Medulla oblongata (tissue), 1 donor: ENCODE measurements around the gene OSBP2.
A peak's percentile ranks its signal among the peaks of the same experiment; 100 is the strongest.
"Not testable (repeated sequence)": the region's sequence is repeated elsewhere in the genome, so short reads cannot be mapped to it uniquely, and the experiment has no call there.

Experiments used
- DNase-seq: peaks from one replicate; pipeline ENCODE4 v3.0.0-alpha.2; 2015; ENCODE audit errors: extremely low spot score

Gene OSBP2

GRCh38 chr22:30694640-30695350 is at the start of gene OSBP2:
TSS of gene OSBP2 (plus strand) at chr22:30694874. CDS start at chr22:30694910, 36 bp downstream.
- DNase-seq, result peak; percentile 39

GRCh38 chr22:30646518-30647160 is 48.0 kb upstream of the OSBP2 start:
- DNase-seq, result no peak

- no peak for DNase-seq
Measured at GRCh38 chr22:30647536-30647935, 47.1 kb upstream of the OSBP2 start.

- no peak for DNase-seq
Measured at GRCh38 chr22:30648825-30649224, 45.8 kb upstream of the OSBP2 start.

GRCh38 chr22:30649430-30650007 is 45.2 kb upstream of the OSBP2 start:
- DNase-seq, result no peak

- peak; percentile 80 for DNase-seq
Measured at GRCh38 chr22:30650508-30651116, 44.1 kb upstream of the OSBP2 start.

GRCh38 chr22:30652852-30653251 is 41.8 kb upstream of the OSBP2 start:
- DNase-seq, result no peak

GRCh38 chr22:30654361-30654760 is 40.3 kb upstream of the OSBP2 start:
- DNase-seq, result no peak

- no peak for DNase-seq
Measured at GRCh38 chr22:30655532-30655931, 39.1 kb upstream of the OSBP2 start.

- DNase-seq, result no peak
Measured at GRCh38 chr22:30662040-30662439, 32.6 kb upstream of the OSBP2 start.

GRCh38 chr22:30664798-30665197 is 29.9 kb upstream of the OSBP2 start:
- DNase-seq, result no peak

- no peak for DNase-seq
Measured at GRCh38 chr22:30665266-30665665, 29.4 kb upstream of the OSBP2 start.

- no peak for DNase-seq
Measured at GRCh38 chr22:30665786-30666185, 28.9 kb upstream of the OSBP2 start.

GRCh38 chr22:30667107-30667493 is 27.6 kb upstream of the OSBP2 start:
- no peak for DNase-seq

- peak; percentile 93 for DNase-seq
Measured at GRCh38 chr22:30667494-30668385, 26.9 kb upstream of the OSBP2 start, which contains the start of gene DUSP18. TSS of gene DUSP18 (minus strand) at chr22:30667875. CDS start at chr22:30664003, 3,872 bp downstream.

GRCh38 chr22:30668386-30668710 is 26.3 kb upstream of the OSBP2 start:
- DNase-seq, result no peak

GRCh38 chr22:30671071-30671470 is 23.6 kb upstream of the OSBP2 start:
- no peak for DNase-seq

GRCh38 chr22:30673136-30673535 is 21.5 kb upstream of the OSBP2 start:
- DNase-seq, result no peak

GRCh38 chr22:30674482-30674881 is 20.2 kb upstream of the OSBP2 start:
- DNase-seq, result no peak

- no peak for DNase-seq
Measured at GRCh38 chr22:30675436-30675835, 19.2 kb upstream of the OSBP2 start.

GRCh38 chr22:30676565-30676964 is 18.1 kb upstream of the OSBP2 start:
- DNase-seq, result not testable (repeated sequence)
